GM12875 (cell line): ENCODE data around the gene CCDC9B.

Experiments used
- H3K4me3 ChIP-seq: one replicate; pipeline ENCODE4 v1.5.1; 2011; ENCODE audit warnings: low read depth, low read length, control low read depth
- CTCF ChIP-seq: IDR thresholded peaks from 2 replicates; pipeline ENCODE4 v1.5.1; 2011; ENCODE audit warnings: low read depth, mild to moderate bottlenecking, control low read depth, inconsistent platforms, low read length, moderate library complexity, borderline replicate concordance; ENCODE audit not compliant: insufficient read depth

The CCDC9B gene

GRCh38 chr15:40322531-40323238, 18.1 kb downstream of the CCDC9B start:
- no peak overlapping the region for H3K4me3 ChIP-seq
- no peak for TF ChIP-seq CTCF

- peak; percentile 82 for TF ChIP-seq CTCF
Observed at GRCh38 chr15:40320931-40321371, 19.8 kb downstream of the CCDC9B start.

GRCh38 chr15:40320409-40320808, 20.3 kb downstream of the CCDC9B start:
- no peak for TF ChIP-seq CTCF
- H3K4me3 ChIP-seq: no peak overlapping the region

More at GRCh38 chr15:40320931-40321371, 19.8 kb downstream of the CCDC9B start:
- no peak overlapping the region for H3K4me3 ChIP-seq

GRCh38 chr15:40317580-40317979, 23.2 kb downstream of the CCDC9B start:
- H3K4me3 ChIP-seq: no peak overlapping the region
- TF ChIP-seq CTCF: no peak

- no peak for TF ChIP-seq CTCF
- H3K4me3 ChIP-seq: no peak overlapping the region
Observed at GRCh38 chr15:40316931-40317330, 23.8 kb downstream of the CCDC9B start.

GRCh38 chr15:40314723-40315276, 25.9 kb downstream of the CCDC9B start:
- no peak overlapping the region for H3K4me3 ChIP-seq
- TF ChIP-seq CTCF: no peak

- no peak for TF ChIP-seq CTCF
- H3K4me3 ChIP-seq: no peak overlapping the region
Observed at GRCh38 chr15:40313531-40314398, 27.0 kb downstream of the CCDC9B start.
